GM11168 (cell line): ENCODE data around the gene GSTCD.
"Not testable (repeated sequence)": the region's sequence is repeated elsewhere in the genome, so short reads cannot be mapped to it uniquely, and the experiment has no call there.

Experiments used
- in situ Hi-C: fragments of 300-500 bp; cut with MboI; formaldehyde crosslinking; loops from one replicate; pipeline ENCODE4 v1.12.0; 2022; ENCODE audit warnings: low sequenced_read_pairs; ENCODE audit not compliant: unreplicated experiment

The GSTCD gene

GRCh38 chr4:105708181-105709080 is at the start of gene GSTCD, which contains the start of gene INTS12:
GSTCD (plus strand) TSS chr4:105708784; CDS start chr4:105717614, 8,830 bp downstream.
INTS12 (minus strand) TSS chr4:105708689; CDS start chr4:105700005, 8,684 bp downstream.
- in situ Hi-C loops = loop anchor here (25.0 kb wide), 1 partner anchor 196 kb away; no protein-coding TSS in a partner anchor

- in situ Hi-C loops = no loop called here
Observed at GRCh38 chr4:105659190-105659589, 49.4 kb upstream of the GSTCD start.

- in situ Hi-C loops = no loop called here
Observed at GRCh38 chr4:105661028-105661427, 47.6 kb upstream of the GSTCD start.

- in situ Hi-C loops = no loop called here
Observed at GRCh38 chr4:105662935-105663675, 45.5 kb upstream of the GSTCD start.

- in situ Hi-C loops = no loop called here
Observed at GRCh38 chr4:105666693-105667092, 41.9 kb upstream of the GSTCD start.

- in situ Hi-C loops = no loop called here
Observed at GRCh38 chr4:105670684-105671083, 37.9 kb upstream of the GSTCD start.

GRCh38 chr4:105671301-105671700 is 37.3 kb upstream of the GSTCD start:
- in situ Hi-C loops = no loop called here

GRCh38 chr4:105674011-105674410 is 34.6 kb upstream of the GSTCD start:
- in situ Hi-C loops = no loop called here

GRCh38 chr4:105677709-105678108 is 30.9 kb upstream of the GSTCD start:
- in situ Hi-C loops = no loop called here

- in situ Hi-C loops = no loop called here
Observed at GRCh38 chr4:105679186-105679585, 29.4 kb upstream of the GSTCD start.

GRCh38 chr4:105683038-105683437 is 25.5 kb upstream of the GSTCD start:
- in situ Hi-C loops = no loop called here

- in situ Hi-C loops = no loop called here
Observed at GRCh38 chr4:105686571-105686970, 22.0 kb upstream of the GSTCD start.

- in situ Hi-C loops = not testable (repeated sequence)
Observed at GRCh38 chr4:105694812-105695211, 13.8 kb upstream of the GSTCD start.

- in situ Hi-C loops = not testable (repeated sequence)
Observed at GRCh38 chr4:105695832-105696231, 12.8 kb upstream of the GSTCD start.

- in situ Hi-C loops = no loop called here
Observed at GRCh38 chr4:105698607-105699006, 10.0 kb upstream of the GSTCD start.

- in situ Hi-C loops = loop anchor here (25.0 kb wide), 1 partner anchor 195 kb away; no protein-coding TSS in a partner anchor
Observed at GRCh38 chr4:105707782-105708180, 803 bp upstream of the GSTCD start.

- in situ Hi-C loops = loop anchor here (25.0 kb wide), 1 partner anchor 197 kb away; no protein-coding TSS in a partner anchor
Observed at GRCh38 chr4:105709081-105709450, 482 bp downstream of the GSTCD start.

- in situ Hi-C loops = loop anchor here (25.0 kb wide), 1 partner anchor 198 kb away; no protein-coding TSS in a partner anchor
Observed at GRCh38 chr4:105710012-105710600, 1.5 kb downstream of the GSTCD start.

- in situ Hi-C loops = loop anchor here (25.0 kb wide), 1 partner anchor 198 kb away; no protein-coding TSS in a partner anchor
Observed at GRCh38 chr4:105710678-105711077, 2.1 kb downstream of the GSTCD start.

GRCh38 chr4:105712766-105713165 is 4.2 kb downstream of the GSTCD start:
- in situ Hi-C loops = loop anchor here (25.0 kb wide), 1 partner anchor 200 kb away; no protein-coding TSS in a partner anchor
